Astrocyte of the cerebellum (primary cell): Measurements from ENCODE around the gene STRIT1.

Source experiments
- DNase-seq: peaks from one replicate; pipeline ENCODE4 v3.0.0-alpha.2; 2011; ENCODE audit warnings: low read depth
- H3K4me3 ChIP-seq: 2 replicates; pipeline ENCODE4 v1.5.1; 2011; ENCODE audit warnings: mild to moderate bottlenecking, low read depth, low read length, moderate library complexity
- CTCF ChIP-seq: IDR thresholded peaks from 2 replicates; pipeline ENCODE4 v1.5.1; 2012; ENCODE audit warnings: low read length, low read depth, moderate library complexity, mild to moderate bottlenecking; ENCODE audit errors: missing control alignments
- in situ Hi-C: cut with HindIII; loops from 2 replicates; pipeline ENCODE4 v1.10.0; 2017; ENCODE audit warnings: low sequenced_read_pairs

Gene STRIT1

GRCh38 chr3:155332716-155333115, 39.2 kb upstream of the STRIT1 start:
- no peak for TF ChIP-seq CTCF
- H3K4me3 ChIP-seq: no peak overlapping the region
- peak; percentile 2 for DNase-seq
- in situ Hi-C loops: no loop called here

GRCh38 chr3:155331078-155331477, 37.6 kb upstream of the STRIT1 start:
- DNase-seq: no peak
- no peak for TF ChIP-seq CTCF
- H3K4me3 ChIP-seq: no peak overlapping the region
- in situ Hi-C loops: no loop called here

GRCh38 chr3:155330370-155330769, 36.9 kb upstream of the STRIT1 start:
- no peak overlapping the region for H3K4me3 ChIP-seq
- TF ChIP-seq CTCF: no peak
- in situ Hi-C loops: no loop called here
- no peak for DNase-seq

GRCh38 chr3:155329513-155330048, 36.1 kb upstream of the STRIT1 start:
- TF ChIP-seq CTCF: no peak
- no peak overlapping the region for H3K4me3 ChIP-seq
- in situ Hi-C loops: no loop called here
- DNase-seq: no peak

- in situ Hi-C loops: no loop called here
- no peak for TF ChIP-seq CTCF
- no peak overlapping the region for H3K4me3 ChIP-seq
- no peak for DNase-seq
These were observed 34.4 kb upstream of the STRIT1 start for GRCh38 chr3:155327871-155328270.

GRCh38 chr3:155327430-155327829, 33.9 kb upstream of the STRIT1 start:
- no peak for TF ChIP-seq CTCF
- H3K4me3 ChIP-seq: no peak overlapping the region
- in situ Hi-C loops: no loop called here
- DNase-seq: no peak

GRCh38 chr3:155326901-155327300, 33.4 kb upstream of the STRIT1 start:
- DNase-seq: no peak
- TF ChIP-seq CTCF: no peak
- in situ Hi-C loops: no loop called here
- H3K4me3 ChIP-seq: no peak overlapping the region
